ENCODE results near the gene MAPKAPK3.

MAPKAPK3 gene

DNA sequence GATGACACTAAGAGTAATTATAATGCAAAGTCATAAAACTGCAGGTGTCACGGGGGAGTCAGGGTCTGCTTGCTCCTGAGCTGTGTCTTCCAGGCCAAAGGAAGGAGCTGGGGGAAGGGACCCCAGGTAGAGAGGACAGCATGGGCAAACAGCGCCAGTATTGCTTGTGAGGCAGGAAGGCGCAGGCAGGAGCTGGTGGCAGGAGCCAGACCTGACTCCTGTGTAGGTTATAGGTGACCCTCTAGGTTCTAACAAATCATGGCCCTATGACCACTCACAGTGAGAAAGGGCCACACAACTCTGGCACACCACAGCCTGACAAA, 7.2 kb upstream of the MAPKAPK3 start:
- FAIRE-seq (no peak), DNase-seq (ENCODE audit: insufficient read length, low spot score) (no peak)
- TF ChIP-seq, protein P1, sequence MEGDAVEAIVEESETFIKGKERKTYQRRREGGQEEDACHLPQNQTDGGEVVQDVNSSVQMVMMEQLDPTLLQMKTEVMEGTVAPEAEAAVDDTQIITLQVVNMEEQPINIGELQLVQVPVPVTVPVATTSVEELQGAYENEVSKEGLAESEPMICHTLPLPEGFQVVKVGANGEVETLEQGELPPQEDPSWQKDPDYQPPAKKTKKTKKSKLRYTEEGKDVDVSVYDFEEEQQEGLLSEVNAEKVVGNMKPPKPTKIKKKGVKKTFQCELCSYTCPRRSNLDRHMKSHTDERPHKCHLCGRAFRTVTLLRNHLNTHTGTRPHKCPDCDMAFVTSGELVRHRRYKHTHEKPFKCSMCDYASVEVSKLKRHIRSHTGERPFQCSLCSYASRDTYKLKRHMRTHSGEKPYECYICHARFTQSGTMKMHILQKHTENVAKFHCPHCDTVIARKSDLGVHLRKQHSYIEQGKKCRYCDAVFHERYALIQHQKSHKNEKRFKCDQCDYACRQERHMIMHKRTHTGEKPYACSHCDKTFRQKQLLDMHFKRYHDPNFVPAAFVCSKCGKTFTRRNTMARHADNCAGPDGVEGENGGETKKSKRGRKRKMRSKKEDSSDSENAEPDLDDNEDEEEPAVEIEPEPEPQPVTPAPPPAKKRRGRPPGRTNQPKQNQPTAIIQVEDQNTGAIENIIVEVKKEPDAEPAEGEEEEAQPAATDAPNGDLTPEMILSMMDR (IDR thresholded peaks at IDR 0.05; ENCODE audit: insufficient read depth, missing control alignments): no peak

DNA sequence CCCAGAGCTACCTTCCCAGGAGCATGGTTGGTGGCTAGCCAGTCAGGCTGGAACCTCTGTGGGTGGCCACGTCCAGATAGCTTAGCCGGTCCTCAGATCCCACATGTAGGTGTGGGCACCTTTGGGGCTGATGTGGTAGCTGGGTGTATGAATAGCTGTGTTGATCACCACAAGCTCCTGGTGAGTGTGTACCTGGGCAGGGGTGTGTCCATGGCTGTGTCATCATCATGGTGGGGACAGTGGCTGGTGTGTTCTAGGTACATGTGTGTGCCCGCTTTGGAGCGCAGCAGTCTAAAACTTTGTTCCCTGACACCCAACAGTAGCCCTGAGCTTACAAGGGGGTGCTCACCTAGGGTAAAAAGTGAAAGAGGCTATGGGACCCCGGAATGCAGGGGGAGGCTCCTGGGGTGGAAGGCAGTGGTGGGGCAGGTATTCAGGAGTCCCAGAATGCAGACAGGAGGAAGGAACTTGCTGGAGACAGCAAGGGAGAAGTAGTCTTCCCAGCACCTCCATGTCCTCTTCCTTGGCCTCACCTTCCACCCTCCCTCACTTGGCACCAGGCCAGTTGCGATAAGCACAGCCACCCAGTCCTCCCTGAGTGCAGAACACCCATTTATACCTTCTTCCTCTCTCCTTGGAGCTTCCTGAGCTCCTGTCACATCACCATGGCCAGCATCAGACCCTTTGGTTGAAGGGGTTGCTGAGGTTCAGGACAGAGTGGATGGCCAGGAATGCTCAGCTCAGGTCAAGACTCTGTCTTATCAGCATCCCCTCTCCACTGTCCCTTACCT, 6.6 kb upstream of the MAPKAPK3 start:
- FAIRE-seq (no peak), DNase-seq (ENCODE audit: insufficient read length, low spot score) (no peak)
- TF ChIP-seq, protein P1 (IDR thresholded peaks at IDR 0.05; ENCODE audit: insufficient read depth, missing control alignments): no peak

GRCh38 chr3:50610992-50611463, 5.9 kb upstream of the MAPKAPK3 start:
- DNase-seq (ENCODE audit: insufficient read length, low spot score) (no peak), FAIRE-seq (no peak)
- TF ChIP-seq, protein P1 (IDR thresholded peaks at IDR 0.05; ENCODE audit: insufficient read depth, missing control alignments): no peak

- FAIRE-seq: no peak
- peak; percentile 95 for DNase-seq (ENCODE audit: insufficient read length, low spot score)
- TF ChIP-seq, protein P1 (IDR thresholded peaks at IDR 0.05; ENCODE audit: insufficient read depth, missing control alignments): peak; percentile 7
Observed at GRCh38 chr3:50611464-50612233, 5.3 kb upstream of the MAPKAPK3 start, which contains the start of gene CISH. Gene CISH (minus strand): TSS chr3:50611774. CDS start chr3:50611650, 124 bp downstream.

GRCh38 chr3:50612234-50612882, 4.6 kb upstream of the MAPKAPK3 start:
- no peak for FAIRE-seq
- DNase-seq (ENCODE audit: insufficient read length, low spot score): no peak
- TF ChIP-seq, protein P1 (IDR thresholded peaks at IDR 0.05; ENCODE audit: insufficient read depth, missing control alignments): no peak

GRCh38 chr3:50612970-50613846, 3.7 kb upstream of the MAPKAPK3 start:
- DNase-seq (ENCODE audit: insufficient read length, low spot score) (no peak), FAIRE-seq (no peak)
- TF ChIP-seq, protein P1 (IDR thresholded peaks at IDR 0.05; ENCODE audit: insufficient read depth, missing control alignments): no peak
